HG03571 (cell line): ENCODE results near the gene OBSCN.

Experiments
- ATAC-seq: cut with Tn5 transposase; IDR thresholded peaks from one replicate; pipeline ENCODE4 v1.9.1; 2021; ENCODE audit not compliant: unreplicated experiment

Gene OBSCN

GRCh38 chr1:228394571-228395394 lies 186.9 kb downstream of the OBSCN start:
- no peak for ATAC-seq

GRCh38 chr1:228396770-228397662 lies 189.2 kb downstream of the OBSCN start:
- ATAC-seq = no peak

GRCh38 chr1:228397966-228398365 lies 190.1 kb downstream of the OBSCN start:
- ATAC-seq = no peak

GRCh38 chr1:228398741-228399461 lies 191.1 kb downstream of the OBSCN start:
- ATAC-seq = no peak

GRCh38 chr1:228399531-228400236 lies 191.8 kb downstream of the OBSCN start:
- ATAC-seq = no peak

GRCh38 chr1:228400237-228400651 lies 192.4 kb downstream of the OBSCN start:
- no peak for ATAC-seq

- no peak for ATAC-seq
Observed at GRCh38 chr1:228400692-228401454, 193.0 kb downstream of the OBSCN start.

- no peak for ATAC-seq
Observed at GRCh38 chr1:228401782-228402640, 194.2 kb downstream of the OBSCN start.

- ATAC-seq = no peak
Observed at GRCh38 chr1:228402641-228403025, 194.8 kb downstream of the OBSCN start.

GRCh38 chr1:228403231-228403631 lies 195.4 kb downstream of the OBSCN start:
- no peak for ATAC-seq

- ATAC-seq = no peak
Observed at GRCh38 chr1:228404107-228404720, 196.4 kb downstream of the OBSCN start.

GRCh38 chr1:228405200-228405978 lies 197.5 kb downstream of the OBSCN start:
- ATAC-seq = no peak

- no peak for ATAC-seq
Observed at GRCh38 chr1:228405979-228406228, 198.1 kb downstream of the OBSCN start.

GRCh38 chr1:228407106-228408040 lies 199.5 kb downstream of the OBSCN start:
- peak; percentile 41 for ATAC-seq

- ATAC-seq = no peak
Observed at GRCh38 chr1:228408041-228408868, 200.4 kb downstream of the OBSCN start.
